SU-DHL-6 (cell line): ENCODE measurements around the gene ZFYVE9.

Experiments used
- EZH2phosphoT487 ChIP-seq: fragments of 200-600 bp; sonication (generic), shearing (Covaris generic); conservative IDR thresholded peaks from 2 replicates; pipeline ENCODE4 v1.6.1; 2018; ENCODE audit warnings: mild to moderate bottlenecking, antibody characterized with exemption, low read length, moderate library complexity, mixed read lengths
- TF ChIP-seq, protein P1 (sequence below): fragments of 200-600 bp; sonication (generic); IDR thresholded peaks from one replicate; pipeline ENCODE4 v1.5.1; 2017; ENCODE audit warnings: antibody characterized with exemption, mild to moderate bottlenecking, low read length, moderate library complexity; ENCODE audit not compliant: insufficient read depth, poor library complexity, severe bottlenecking

GRCh38 chr1:52355436-52355835, 213.5 kb downstream of the ZFYVE9 start:
- TF ChIP-seq, protein P1, sequence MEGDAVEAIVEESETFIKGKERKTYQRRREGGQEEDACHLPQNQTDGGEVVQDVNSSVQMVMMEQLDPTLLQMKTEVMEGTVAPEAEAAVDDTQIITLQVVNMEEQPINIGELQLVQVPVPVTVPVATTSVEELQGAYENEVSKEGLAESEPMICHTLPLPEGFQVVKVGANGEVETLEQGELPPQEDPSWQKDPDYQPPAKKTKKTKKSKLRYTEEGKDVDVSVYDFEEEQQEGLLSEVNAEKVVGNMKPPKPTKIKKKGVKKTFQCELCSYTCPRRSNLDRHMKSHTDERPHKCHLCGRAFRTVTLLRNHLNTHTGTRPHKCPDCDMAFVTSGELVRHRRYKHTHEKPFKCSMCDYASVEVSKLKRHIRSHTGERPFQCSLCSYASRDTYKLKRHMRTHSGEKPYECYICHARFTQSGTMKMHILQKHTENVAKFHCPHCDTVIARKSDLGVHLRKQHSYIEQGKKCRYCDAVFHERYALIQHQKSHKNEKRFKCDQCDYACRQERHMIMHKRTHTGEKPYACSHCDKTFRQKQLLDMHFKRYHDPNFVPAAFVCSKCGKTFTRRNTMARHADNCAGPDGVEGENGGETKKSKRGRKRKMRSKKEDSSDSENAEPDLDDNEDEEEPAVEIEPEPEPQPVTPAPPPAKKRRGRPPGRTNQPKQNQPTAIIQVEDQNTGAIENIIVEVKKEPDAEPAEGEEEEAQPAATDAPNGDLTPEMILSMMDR, result no peak
- TF ChIP-seq EZH2phosphoT487, result no peak
